T1000 (cell line): ENCODE data around the gene KIAA0825.
"Not testable (repeated sequence)": the region's sequence is repeated elsewhere in the genome, so short reads cannot be mapped to it uniquely, and the experiment has no call there.

Source experiments
- DNase-seq: peaks from one replicate; lab custom pipeline; 2025; ENCODE audit warnings: mixed read lengths; lab: John Stamatoyannopoulos, UW

Gene KIAA0825

DNA sequence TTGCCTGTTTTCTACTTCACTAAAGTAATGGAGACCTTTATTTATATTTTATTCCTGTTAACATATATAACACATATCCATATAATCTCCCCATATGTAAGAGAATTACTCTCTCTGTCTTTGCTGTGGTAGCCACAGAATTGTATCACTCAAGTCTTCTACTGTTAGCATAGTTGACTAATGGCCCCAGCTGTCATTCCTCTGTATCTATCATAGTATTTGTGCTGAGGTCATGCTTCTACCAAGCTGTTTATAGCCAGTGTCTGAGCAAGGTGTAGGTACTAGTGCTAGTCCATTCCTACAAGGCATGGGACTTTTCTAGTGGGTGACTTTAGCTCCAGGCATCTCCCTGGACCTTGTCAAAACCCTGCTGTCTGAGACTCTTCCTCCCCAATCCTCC, 244.1 kb downstream of the KIAA0825 start:
- DNase-seq, result no peak

DNA sequence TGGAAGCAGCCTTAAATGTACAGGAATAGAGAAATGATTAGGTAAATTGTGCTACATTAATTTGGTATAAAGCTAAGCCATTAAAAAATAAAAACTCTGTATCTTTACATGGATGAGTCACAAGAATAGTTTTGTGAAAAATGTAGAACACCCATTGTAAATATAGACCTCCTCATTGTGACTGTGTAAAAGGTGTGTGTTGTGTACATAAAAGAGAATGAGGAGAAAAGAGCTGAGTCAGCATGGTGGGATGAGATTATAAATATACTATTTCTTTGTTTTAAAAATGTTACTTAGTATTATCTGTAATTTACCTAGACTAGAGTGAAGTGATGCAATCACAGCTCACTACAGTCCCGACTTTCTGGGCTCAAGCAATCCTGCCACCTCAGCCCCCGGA, 250.5 kb downstream of the KIAA0825 start:
- no peak for DNase-seq

DNA sequence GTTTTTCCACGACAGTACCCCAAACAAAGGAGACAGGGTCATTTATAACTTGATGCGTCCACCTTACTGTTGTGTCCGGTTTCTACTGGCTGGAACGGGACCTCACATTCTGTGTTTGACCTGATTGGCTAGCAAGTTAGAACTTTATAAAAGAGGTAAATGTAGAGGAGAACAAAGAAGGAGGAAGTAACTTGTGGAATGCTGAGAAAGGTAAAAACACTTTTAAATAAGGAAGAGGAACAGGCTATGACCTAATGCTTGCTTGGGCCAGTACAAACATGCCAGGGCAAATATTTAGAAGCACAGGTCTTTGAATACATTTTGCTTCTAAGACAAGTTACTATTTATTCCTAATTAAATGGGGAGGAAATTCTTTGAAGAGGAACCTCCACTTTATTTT, 251.6 kb downstream of the KIAA0825 start:
- DNase-seq, result no peak

DNA sequence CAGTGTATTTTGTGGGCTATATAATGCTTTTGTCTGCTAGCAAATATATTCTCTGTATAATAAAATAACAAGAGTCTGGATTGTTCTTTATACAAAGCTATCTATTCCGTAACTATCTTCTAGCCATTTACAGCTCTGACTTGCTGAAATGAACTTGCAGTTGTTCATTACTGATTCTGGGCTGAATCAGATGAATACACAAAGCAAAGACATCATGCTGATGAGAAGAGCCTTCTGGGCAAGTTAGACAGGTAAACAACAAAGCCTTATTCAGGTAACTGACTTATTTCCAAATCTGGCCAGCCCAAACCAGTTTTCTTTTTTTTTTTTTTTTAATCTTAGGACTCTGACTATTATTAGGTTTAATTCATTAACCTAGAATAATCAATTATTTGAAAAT, 255.5 kb downstream of the KIAA0825 start:
- no peak for DNase-seq

DNA sequence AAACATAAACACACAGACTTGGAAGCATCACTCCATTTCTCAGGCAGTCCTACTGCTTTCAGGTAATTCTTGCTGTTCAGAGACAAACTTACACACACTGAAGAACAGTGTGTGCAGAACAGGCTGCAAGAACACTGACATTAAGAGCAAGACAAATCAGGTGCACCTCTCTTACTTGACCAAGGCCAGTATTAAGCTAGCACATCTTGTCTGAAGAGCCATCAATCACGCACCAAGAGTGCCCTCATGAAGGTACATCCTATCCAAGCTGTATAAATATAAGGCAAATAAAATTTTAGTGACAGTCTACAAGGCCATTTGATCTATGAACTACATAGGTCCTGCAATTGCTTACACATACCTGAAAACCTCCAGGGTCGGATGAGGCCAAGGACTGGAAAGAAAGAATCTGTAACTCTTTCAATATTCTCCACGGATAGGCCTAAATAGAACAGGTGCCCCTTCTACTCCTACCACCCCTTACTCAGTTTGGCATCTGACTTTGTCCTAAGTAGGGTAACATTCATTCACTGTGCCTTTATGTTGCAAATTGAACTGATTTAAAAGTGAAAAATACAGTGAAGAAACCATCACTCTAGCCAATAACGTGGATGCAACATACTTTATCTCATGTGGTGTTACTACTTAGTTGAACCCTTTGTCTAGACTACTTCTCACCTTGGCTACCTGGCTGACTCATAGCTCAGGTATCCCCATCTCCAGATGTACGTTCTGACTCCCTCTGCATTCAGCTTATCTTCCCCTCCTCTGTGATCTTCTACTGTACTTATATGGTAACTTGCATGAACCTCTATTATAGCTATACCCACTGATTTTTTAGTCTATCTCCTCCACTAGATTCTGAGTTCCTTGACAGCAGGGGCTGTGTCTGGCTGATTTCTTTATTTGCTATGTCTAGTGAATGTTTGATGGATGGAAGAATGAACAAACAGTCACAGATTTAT, 256.3 kb downstream of the KIAA0825 start:
- no peak for DNase-seq

DNA sequence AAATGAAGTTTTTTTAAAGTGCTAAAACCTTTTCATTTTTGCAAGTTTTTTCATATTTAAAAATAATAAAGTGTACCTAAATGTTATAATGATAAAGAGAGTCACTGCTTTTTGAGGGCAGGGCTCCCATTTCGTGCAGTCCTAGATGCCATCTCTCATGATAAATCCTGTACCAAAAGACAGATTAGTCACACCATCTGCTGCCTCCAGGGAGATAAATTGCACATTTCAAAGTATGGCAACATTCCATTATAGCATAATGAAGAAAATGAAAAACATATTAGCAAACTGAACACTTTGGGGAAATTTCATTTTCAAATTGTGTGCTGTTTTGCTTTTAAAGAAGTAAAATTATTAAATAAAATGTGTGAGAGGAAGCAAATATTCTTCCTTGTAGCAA, 257.2 kb downstream of the KIAA0825 start:
- no peak for DNase-seq

DNA sequence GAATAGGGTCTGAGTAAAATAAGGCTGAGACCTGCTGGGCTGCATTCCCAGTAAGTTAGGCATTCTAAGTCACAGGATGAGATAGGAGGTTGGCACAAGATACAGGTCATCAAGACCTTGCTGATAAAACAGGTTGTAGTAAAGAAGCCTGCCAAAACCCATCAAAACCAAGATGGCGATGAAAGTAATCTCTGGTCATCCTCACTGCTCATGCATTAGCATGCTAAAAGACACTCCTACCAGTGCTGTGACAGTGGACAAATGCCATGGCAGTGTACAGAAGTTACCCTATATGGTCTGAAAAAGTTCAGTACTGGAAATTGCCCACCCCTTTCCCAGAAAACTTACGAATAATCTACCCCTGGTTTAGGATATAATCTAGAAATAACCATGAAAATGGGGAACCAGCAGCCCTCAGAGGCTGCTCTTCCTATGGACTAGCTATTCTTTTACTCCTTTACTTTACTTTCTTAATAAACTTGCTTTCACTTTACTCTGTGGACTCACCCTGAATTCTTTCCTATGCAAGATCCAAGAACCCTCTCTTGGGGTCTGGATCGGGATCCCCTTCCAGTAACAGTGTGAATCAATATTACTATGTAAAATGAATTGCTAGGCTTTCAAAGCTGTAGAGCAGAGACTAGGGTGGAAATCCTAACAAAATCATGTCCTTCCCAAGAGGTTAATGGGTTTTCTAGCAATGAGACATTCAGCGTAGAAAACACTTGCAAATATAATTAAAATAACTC, 257.8 kb downstream of the KIAA0825 start:
- no peak for DNase-seq

DNA sequence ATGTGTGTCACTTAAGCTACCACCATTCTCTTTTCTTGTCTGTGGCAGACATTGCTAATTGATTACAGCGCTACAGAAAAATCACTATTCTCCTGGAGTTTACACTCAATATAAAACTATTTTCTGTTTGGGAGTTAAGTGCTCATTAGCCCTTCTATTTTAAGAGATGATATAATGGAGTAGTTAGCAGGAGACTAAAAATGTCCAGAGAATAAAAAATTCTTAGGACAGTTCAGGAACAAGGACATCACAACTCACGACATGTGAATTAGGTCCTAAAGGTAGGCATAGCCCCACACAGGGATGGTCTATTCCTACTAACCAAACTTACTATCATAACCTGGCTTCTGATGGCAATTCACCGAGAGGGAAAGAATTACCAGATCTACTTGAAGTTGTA, 258.5 kb downstream of the KIAA0825 start:
- no peak for DNase-seq

DNA sequence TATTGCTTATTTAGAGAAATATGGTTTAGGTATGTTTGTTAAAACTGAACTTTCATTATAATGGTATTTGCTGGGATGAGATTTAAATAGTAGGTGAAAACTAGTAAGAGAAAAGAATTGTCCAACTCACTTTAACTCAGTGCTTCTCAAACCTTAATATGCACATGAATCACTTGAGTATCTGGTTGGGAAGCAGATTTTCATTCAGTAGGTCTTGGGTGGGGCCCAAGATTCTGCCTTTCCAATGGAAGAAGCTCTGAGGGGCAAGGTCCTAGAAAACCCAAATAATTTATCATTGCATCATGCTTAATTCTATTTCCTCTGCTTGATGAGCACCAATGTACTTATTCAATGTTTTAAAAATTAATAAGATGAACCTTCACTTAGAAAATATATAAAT, 262.6 kb downstream of the KIAA0825 start:
- no peak for DNase-seq

DNA sequence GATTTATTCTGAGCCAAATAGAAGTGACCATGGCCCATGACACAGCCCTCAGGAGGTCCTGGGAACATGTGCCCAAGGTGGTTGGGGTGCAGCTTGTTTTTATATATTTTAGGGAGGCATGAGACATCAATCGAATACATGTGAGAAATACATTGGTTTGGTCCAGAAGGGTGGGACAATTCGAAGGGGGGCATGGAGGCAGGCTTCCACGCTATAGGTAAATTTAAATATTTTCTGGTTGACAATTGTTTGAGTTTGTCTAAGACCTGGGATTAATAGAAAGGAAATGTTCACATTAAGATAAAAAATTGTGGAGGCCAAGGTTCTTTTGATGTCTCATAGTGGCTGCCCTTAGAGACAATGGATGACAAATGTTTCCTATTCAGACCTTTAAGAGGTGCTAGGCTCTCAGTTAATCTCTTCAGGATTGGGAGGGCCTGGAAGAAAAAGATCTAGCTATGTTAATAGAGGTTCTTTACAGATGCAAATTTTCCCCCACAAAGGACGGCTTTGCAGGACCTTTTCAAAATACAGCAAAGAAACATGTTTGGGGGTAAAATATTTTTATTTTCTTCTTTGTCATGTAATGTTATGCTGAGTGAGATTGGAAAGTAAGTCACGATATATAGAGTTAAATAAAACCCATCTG, 263.4 kb downstream of the KIAA0825 start:
- not testable (repeated sequence) for DNase-seq

DNA sequence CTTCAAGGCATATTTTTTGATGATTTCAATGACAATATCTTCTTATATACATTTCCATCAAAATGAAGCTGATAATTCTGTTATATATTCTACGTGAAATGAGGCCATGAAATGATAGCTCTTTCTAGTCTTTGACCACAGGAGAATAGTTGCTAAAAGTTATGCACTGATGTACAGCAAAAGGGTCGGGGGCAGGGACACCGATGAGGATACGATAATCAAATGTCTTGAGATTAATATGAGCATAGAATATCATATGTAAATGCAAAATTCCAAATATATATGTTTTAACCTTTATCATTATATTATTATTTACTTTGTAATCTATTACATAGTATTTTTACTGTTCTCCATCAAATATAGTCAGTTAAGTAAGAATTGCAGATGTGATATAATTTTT, 264.8 kb downstream of the KIAA0825 start:
- DNase-seq, result no peak

DNA sequence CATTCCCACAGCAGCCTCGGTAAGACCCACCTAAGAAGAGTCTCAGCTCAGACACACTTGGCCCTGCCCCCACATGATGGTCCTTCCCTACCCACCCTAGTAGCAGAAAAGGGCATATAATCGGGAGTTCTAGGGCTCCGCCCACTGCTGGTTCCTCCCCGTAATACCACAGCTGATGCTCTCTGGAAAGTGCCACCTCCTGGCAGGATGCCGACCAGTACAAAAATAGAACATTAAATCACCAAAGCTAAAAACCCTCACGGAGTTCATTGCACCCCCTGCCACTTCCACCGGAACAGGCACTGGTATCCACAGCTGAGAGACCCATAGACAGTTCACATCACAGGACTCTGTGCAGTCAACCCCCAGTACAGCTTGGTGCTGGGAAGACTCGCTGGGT, 271.3 kb downstream of the KIAA0825 start:
- DNase-seq, result no peak

DNA sequence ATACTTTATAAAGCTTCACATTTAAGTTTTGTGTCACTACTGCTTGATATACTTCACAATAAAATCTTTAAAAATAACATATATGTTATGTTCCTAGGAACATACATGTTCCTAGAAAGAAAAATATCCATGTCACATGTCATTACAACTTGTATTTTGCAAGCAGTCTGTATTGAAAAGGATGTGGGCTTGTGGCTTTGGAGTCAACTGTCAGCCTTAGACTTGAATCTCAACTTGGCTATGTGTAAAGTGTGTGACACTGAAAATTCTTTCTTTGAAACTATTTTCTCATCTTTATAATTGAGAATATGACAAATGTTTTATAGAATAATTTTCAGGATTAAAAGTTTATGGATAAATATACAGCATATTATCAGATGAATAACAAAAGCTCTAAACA, 273.1 kb downstream of the KIAA0825 start:
- DNase-seq, result no peak

DNA sequence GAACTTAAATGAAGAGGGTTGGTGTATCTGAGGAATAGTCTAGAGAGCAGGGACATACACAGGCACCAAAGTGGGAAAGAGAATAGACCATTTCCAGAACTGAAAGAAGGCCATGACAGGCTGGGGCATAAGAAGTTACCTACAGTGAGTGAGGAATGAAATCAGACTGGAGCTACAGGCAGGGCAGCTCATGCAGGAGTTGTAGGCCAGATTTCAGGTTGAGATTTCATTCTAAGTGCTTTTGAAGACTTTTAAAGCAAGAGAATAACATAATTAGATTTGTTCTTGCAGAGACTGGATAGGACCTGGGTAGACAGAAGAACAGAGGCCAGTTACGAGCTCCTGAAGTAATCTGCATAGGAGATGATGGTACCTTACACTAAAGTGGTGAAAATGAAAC, 280.8 kb downstream of the KIAA0825 start:
- no peak for DNase-seq

DNA sequence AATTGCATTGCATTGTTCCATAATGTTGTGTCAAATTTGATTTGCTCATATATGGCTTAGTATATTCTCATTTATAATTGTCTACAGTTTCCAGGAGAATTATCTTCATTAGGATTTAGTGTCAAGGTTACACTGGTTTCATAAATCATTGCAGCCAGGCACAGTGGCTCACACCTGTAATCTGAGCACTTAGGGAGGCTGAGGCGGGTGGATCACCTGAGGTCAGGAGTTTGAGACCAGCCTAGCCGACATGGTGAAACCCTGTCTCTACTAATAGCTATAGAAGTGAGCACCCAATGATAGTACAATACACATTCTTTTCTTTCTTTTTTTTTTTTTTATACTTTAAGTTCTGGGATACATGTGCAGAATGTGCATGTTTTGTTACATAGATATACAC, 282.5 kb downstream of the KIAA0825 start:
- no peak for DNase-seq

DNA sequence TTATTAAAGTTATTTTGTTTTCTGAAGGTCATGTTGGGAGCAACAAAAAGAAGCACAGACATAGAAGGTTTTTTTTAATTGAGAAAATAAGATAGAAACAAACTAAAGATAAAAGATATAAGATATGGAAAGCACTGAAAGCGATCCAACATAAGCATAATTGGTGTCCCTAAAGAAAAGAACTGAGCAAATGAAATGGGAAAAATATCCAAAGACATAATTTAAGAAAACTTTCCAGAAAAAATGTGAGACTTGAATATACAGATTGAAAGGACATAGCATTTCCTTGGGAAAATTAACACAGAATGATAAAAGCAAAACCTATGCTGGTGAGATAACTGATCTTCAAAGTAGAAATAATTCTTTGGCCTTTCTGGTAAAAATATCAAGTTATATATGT, 289.3 kb downstream of the KIAA0825 start:
- DNase-seq, result no peak

DNA sequence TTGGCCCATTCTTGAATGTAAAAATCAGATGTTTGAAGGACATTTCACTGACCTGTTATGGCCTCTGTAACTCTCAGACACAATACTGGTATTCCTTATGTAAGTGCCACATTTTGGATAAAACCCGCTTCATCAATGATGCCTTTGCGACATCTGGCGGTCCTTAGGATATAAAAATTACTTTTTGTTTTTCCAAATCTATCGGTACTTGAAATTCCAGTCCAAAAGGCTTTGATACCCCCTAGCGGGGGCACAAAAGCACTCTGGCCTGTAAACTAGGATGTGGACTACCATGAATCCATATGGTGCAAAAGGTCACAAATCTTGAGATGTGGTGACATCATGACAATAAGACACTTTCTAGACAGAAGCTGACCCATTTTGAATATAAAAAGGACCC, 291.8 kb downstream of the KIAA0825 start:
- peak; percentile 22 for DNase-seq

DNA sequence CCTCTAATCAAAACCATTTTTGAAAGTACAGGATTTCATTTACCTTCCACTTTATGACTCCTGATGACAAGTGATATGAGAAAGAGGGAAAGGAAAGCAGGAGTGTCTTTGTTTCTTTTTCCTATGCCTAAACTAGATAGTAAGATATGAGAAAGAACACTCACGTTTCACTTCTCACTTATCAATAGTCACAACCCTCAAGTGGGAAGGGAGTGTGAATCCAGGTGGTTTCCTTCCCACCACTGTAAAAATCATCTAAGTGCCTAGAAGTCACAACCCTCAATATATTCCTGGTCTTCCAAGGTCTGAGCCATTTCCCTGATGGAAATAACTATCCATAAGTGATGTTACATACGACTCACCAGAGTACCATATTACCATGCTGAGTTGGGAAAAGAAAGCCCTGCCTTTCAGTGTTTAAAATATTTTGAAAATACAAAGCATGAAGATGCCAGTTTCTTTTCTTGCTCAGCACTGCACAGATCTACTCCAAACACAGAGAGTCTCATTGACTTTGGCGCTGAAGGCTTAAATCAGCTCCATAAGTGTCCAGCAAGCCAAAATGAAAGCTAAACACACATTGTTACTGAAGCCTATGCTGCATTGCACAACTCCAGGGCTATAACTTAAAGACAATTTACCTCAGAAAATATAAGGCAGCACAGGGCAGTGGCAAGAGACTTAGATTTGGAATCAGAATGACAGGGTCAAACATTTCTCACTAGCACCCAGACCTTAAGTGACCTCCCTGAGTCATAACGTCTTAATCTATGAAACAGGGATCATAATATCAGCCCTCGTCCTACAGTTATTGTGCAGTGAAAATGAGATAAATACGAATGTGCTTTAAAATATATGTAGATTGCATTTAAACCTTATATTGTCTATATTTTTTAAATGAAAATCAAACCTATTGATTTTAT, 301.2 kb downstream of the KIAA0825 start:
- DNase-seq, result no peak

DNA sequence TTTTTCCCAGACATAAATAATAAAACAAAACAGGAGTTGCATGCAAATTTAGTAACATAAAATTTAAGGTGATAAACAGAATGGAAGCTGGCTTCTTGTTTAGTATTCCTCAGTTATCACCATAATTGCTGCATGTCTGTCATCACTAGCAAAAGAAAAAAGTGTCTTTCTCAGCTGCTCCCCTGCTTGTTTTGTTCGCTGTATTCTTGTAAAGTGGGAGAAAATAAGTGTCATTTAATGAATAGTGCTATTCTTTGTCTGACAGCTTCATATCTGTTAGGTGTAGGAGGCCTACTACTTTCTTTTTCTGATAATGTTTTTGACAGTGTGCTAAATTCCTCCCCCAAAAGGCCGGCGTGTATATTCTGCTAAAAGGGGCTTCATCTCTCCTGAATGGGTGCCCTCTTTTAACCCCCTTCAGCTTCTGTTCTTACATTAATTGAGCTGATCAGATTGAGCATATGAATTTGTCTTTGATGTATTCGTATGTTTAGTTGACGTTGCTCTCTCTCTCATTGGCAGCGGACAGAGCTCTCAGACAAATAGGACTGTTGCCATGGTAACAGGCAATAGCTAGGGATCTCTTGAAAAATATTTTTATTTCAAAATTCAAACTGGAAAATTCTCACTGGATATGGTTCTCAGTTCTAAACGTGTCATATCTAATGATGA, 303.8 kb downstream of the KIAA0825 start:
- no peak for DNase-seq

DNA sequence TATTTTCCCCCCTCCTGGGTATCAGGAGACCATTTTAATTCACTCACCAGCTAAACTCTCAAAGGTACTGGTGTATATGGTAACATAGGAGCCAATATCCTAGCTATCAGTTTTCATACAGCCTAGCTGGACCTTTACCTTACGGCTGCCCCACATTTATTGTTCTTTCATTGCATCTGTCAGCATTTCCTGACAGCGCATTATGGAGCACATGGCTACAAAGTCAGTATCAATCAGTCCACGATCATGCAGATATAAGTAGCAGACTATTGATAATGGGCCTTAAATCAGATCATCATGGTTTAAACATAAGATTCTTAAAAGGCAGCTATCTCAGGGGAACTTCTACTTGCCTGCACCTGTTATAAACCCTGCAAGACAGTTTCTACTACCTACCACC, 304.7 kb downstream of the KIAA0825 start:
- DNase-seq, result no peak

DNA sequence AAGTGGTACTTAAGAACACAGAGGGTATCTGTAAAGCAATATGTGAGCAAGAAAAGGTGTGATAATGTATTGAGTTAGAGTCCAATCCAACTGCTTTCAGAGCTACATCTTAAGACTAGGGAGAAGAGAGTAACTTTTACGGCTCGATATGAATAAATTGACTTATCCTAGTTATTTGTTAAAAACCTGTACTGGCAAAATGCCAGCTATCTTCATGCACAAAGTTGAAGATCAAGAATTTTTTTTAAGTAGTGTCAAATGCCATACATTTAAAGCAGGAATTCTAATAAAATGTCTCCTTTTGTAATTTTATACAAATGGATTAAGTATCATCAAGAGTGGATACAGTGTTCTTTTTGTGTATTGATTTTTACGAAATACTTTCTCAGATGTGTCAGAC, 305.2 kb downstream of the KIAA0825 start:
- no peak for DNase-seq
